GM19328 (cell line): ENCODE data around the gene ACRBP.

ENCODE experiments used
- ATAC-seq: cut with Tn5 transposase; IDR thresholded peaks from one replicate; pipeline ENCODE4 v1.9.1; 2021; ENCODE audit warnings: mild to moderate bottlenecking, moderate library complexity; ENCODE audit not compliant: unreplicated experiment

The ACRBP gene

DNA sequence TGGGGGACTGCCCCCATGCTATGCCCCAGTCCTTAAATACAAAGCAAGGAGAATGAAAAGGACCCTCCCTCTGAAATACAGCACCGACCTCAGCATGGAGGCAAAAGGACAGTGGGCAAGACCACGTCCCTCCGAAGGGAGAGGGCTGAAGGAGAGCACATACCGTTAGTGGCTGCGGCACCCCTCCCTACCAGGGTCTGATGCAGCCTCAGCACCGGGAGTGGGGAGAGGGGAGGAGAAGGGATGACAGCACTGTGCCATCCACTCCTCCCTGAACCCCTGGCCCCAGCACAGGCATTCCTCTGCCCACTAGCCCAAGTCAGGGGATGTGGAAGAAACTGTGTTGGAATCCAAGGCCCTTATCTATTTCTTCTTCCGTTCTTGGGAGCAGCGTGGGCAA is 3.6 kb upstream of the ACRBP start:
- ATAC-seq = no peak

- no peak for ATAC-seq
These were observed 753 bp downstream of the ACRBP start for GRCh38 chr12:6646276-6647082.

DNA sequence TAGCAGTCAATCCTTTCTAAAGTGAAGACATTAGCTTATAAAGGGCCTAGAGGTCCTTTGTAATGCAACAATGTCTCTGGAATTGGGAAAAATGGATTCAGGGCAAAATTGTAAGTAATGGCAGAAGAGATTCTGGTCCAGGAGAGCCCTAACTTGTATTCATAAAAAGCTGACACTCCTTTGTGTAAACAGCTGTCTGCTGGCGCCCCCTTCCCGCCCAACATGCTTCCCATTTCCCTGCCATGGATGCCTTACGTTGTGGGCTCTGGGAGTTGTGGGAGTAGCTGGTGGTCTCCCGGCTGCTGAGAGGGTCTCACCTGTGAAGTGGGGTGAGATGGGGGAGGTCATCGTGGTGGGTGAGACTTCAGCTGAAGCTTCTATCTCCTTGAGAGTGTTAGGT is 2.3 kb downstream of the ACRBP start:
- ATAC-seq = no peak

DNA sequence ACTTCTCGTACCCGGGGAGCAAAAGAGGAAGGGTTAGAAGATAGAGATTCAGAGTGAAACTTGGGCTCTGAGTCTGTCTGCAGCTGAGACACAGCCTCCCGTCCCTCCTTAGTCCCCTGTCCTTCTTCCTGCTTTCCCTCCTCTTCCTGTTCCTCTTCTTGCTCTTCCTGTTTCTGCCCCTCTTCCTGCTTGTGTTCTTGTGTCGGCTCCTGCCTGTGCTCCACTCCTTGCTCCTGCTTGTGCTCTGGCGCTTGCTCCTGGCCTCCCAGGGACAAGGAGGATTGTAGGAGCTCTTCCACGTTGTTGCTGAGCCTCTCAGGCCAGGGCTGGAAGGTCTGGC is 3.0 kb downstream of the ACRBP start:
- ATAC-seq = no peak

DNA sequence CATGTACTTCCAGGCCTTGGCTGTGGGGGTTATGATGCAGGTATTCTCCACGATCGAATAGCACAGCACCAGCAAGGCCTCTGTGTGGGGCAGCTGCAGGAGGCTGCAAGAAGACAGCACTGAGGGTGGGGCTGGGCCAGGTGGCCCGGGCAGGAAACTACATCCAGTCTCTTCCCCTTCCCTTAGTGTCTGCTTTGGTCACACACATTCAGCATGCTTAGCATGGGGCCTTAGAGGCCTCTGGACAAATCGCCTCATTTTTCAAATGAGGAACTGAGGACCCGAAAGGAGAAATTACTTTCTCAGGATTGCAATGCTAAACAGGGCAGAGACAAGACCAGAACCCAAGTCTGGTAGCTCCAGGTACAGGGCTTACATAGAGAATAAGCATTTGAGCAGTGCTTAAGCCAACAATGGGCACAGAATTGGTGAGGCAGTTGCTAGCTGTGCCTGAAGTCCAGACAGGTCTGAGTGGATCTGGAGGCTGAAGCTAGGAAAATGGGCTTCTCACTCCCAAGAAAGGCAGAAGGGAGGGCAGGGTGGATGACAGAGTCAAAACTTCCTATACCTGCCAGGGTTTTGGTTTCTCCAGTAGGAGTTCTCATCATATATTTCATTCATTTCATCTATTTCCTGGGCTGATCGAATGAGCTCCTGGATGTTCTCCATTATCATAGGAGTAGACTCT is 3.5 kb downstream of the ACRBP start:
- no peak for ATAC-seq

GRCh38 chr12:6641131-6641530 is 6.1 kb downstream of the ACRBP start:
- no peak for ATAC-seq

- no peak for ATAC-seq
These were observed 6.7 kb downstream of the ACRBP start for GRCh38 chr12:6640497-6640896.

DNA sequence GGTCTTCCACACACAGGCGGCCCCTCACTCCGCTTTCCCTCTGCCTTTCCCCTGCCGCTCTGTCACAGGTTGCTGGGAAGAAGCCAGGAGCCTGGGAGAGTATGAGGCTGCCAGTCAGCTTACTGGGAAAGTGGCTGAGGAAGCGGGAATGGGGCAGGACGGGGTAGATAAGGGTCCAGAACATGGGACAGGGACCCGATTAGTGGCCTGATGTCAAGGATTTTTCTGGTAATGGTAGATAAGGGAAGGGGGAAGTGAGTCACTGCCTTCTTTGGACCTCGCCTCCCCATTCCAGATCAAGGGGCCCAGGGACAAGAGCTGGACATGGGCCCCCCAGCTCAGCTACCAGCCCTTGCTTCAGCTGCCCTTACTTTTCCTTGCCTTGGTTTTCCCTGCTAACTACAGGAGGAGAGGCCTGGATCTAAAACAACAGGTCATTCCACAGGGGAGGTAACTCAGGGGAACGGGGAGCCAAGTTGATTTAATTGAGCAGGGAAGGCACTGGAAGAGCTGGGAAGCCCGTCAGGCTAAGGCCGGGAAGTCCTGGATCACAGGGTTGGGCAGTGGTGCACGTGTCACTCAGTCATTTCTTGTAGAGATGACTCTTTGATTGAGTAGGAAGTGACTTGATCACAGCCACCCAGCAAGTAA is 8.0 kb downstream of the ACRBP start:
- no peak for ATAC-seq

- no peak for ATAC-seq
These were observed 8.9 kb downstream of the ACRBP start for GRCh38 chr12:6638305-6638704.

DNA sequence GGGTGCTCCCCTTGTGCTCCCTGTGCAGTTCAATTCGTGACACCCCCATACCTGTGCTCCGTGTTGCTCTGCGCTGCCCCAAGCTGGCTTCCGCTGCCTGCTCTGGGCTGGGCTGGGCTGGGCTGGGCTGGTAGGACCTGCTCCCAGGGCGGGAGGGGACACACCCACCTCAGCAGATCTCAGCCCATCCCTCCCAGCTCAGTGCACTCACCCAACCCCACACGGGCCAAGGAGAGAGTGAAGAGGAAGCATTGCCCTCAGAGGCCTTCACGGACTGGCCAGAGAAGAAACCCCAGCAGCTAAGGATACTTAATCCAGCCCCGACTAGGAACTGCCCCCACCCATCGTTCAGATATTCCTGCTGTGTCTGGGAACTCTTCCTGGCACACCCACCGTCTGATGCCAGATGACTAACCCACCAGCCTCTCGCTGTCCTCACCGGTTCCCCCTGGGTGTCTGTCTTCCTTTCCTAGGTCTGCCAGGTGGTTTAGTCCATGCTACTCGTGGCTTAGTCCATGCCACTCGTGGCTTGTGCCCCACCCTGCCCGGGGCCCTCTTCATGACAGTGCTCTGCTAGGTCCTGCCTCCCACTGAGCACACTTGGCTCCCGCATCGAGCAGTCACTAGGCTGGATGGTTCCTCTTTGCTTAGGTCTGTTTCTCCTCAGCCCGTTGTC is 11.2 kb downstream of the ACRBP start, which contains the start of gene LPAR5:
TSS of gene LPAR5 (minus strand) at position 104 of the 676 bp plus-strand sequence. CDS start 14,711 bp downstream, outside the sequence.
- no peak for ATAC-seq

GRCh38 chr12:6635375-6635855 is 11.8 kb downstream of the ACRBP start:
- no peak for ATAC-seq

DNA sequence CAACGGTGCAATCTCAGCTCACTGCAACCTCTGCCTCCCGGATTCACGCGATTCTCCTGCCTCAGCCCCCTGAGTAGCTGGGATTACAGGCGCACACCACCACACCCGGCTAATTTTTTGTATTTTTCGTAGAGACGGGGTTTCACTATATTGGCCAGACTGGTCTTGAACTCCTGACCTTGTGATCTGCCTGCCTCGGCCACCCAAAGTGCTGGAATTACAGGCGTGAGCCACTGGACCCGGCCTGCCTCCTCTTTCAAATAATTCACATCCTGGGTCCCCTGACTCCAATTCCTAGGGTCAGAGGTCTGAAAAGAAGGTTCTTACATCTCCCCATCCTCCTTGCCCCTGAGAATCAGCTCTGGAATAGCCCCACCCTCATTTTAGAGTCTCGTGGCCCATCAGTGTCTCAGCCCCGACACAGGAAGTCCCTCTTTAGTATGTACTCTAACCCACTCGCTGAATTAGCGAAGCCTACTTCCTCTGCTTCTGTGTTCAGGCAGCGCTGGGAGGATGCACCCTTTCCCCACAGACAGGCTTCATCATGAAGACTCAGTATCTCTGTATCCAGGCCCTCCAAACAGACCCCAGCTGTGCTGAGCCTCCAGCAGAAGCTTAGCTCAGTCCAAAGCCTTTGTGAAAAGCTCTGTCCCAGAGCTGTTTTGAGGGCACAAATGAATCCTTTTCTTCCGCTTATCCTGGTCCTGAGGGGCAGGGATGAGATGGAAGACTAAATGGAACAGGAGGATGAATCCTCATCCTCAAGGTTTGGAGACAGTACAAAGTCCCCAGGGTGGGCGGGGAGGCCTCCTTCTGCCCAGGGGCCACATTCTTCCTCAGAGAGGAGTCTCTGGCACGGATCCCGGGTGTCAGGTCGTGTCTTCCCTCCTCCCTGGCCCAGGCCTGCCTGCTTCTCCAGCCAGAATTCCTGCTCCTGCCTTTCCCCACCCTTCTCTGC is 14.9 kb downstream of the ACRBP start:
- peak; percentile 61 for ATAC-seq

DNA sequence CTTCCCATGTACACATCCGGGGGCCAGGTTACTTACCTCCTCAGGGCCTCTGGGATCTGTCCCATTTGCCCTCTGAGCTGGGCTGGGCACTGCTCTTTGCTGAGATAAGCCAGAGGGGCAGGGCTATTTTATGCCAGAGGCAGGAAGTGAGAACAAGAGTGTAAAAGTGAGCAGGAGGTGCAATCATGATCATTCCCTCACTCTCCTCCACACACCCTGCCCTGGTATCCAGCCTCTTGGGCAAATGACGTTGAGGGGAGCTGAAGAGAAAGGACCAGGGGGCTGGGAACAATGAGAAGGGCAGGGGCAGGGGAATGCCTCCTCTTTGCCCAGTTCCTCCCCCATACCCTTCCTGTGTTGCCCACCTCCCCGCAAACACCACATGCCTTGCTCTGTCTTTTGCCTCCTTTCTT is 15.7 kb downstream of the ACRBP start:
- no peak for ATAC-seq

DNA sequence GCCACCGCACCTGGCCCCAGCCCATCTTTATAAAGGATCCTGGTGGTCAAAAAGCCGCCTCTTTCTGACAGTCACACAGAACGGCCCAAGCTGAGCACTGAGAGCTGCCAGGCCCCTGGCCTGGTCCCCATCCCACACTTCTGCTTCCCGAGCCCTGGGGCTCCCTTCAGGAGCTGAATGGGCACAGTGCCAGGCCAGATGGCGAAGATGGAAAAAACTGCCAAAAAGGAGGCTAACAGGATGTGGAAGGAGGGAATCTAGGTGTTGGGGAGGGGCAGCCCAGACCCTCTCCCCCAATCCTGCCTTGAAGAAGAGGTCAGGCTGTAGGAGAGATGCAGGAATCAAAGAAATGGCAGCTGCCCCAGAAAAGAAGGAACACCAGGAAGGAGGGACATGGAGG is 16.5 kb downstream of the ACRBP start:
- ATAC-seq = no peak

DNA sequence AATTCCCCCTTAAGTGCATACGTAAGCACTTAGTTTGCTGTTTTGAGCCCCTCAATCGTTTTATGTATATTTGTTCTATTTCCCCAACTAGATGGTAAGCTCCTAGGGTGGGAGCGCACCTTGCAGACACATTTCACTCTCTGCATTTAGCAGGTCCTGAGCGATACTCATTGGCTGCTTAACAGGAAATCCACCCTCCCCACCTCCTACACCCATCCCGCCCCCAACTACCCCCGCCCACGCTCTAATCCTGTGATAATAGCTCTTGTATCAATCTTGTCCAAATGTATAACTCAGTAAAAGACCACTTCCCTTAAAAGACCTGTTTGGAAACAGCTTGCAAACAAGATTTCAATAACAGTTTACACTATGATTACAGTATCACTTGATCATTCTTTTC is 19.6 kb downstream of the ACRBP start:
- ATAC-seq = no peak

- no peak for ATAC-seq
These were observed 20.5 kb downstream of the ACRBP start for GRCh38 chr12:6626654-6627283.

GRCh38 chr12:6620885-6621274 is 26.4 kb downstream of the ACRBP start:
- no peak for ATAC-seq

DNA sequence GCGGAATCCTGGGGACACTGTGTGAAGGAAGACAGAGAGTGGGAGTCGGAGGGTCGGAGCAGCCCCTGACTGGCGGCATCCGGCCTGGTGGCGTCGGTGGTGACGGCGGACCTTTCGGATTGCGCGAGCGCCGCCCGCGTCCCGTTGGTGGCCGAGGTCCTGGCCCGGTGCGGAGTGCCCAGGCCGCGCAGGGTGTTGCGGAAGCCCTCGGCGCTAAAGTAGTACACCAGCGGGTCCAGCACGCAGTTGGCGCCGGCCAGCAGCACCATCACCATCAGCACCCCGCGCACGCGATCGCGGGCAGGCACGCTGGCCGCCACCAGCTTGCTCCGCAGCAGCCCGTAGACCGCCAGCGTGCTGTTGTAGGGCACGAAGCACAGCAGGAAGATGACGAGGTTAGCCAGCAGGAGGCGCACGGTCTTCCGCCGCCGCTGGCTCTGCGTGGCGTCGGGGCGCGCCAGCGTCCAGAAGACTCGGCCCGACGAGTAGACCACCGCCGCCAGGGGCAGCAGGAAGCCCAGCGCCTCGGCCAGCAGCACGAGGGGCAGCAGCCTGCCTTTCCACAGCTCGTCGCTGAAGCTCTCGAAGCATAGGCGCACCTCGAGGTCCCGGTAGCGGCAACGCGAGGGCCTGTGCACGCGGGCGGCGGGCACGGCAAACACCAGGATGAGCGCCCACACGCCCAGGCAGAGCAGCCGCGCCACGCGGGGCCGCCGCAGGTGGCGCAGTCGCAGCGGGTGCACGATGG is 26.9 kb downstream of the ACRBP start:
- no peak for ATAC-seq
